ENCODE measurements around the gene COX7A2L.

- TF ChIP-seq CTCF (optimal IDR thresholded peaks at IDR 0.05 in 1 of 3, IDR thresholded peaks at IDR 0.05 in 1 of 3, conservative IDR thresholded peaks at IDR 0.05 in 1 of 3; ENCODE audit: extremely low read depth in 1 of 3, insufficient read depth in 2 of 3, low read length in 3 of 3) (no peak), EZH2 (IDR thresholded peaks at IDR 0.05; ENCODE audit: low read length) (no peak)
These were observed 40.8 kb upstream of the COX7A2L start for GRCh38 chr2:42401773-42402172.

Data from keratinocyte (primary cell).